ENCODE results near the gene ITGA5. TPM values are rescaled to one million over a fixed set of nuclear protein-coding genes. Genes with fewer than 3 reads are reported as not detected.

The ITGA5 gene
- total and polyA plus RNA-seq, 2 experiments from 2014 or later: 7.3 to 23.7 TPM

- TF ChIP-seq CTCF (conservative IDR thresholded peaks at IDR 0.05; ENCODE audit: low read depth in 2 of 2): no peak
These were observed 46.9 kb upstream of the ITGA5 start (continued) for GRCh38 chr12:54465857-54466523.

- H2AFZ ChIP-seq: no peak overlapping the region
- no peaks in the 10 kb centered on the region for H3K9me2 ChIP-seq (ENCODE audit: insufficient read depth)
- Mint-ChIP-seq H3K27ac (no peak overlapping the region), H3K4me3 (no peak overlapping the region), H3K9me3 (no peaks in the 10 kb centered on the region), H3K27me3 (ENCODE audit: insufficient read depth, low read depth, poor library complexity) (peaks cover 6% of the 10 kb centered on the region), H3K36me3 (ENCODE audit: low read depth) (no peaks in the 10 kb centered on the region), H3K4me1 (no peaks in the 10 kb centered on the region)
- no peak overlapping the region for H3K4me2 ChIP-seq
- H3K36me3 ChIP-seq (ENCODE audit: insufficient read depth): no peaks in the 10 kb centered on the region
- peaks cover 65% of the 10 kb centered on the region for H3K27me3 ChIP-seq (ENCODE audit: insufficient read depth)
- no peaks in the 10 kb centered on the region for H3K4me1 ChIP-seq (ENCODE audit: insufficient read depth)
- no peak overlapping the region for H3K27ac ChIP-seq (ENCODE audit: low read depth)
- no peaks in the 10 kb centered on the region for H3F3A ChIP-seq (replicated peaks; ENCODE audit: low read depth)
- H4K20me1 ChIP-seq (replicated peaks; ENCODE audit: insufficient read depth): no peaks in the 10 kb centered on the region; the same call in 1 of the 2 replicates
- no peak overlapping the region for H3K4me3 ChIP-seq
- ATAC-seq: no peak
- no peaks in the 10 kb centered on the region for H3K79me2 ChIP-seq (replicated peaks; ENCODE audit: insufficient read depth)
- no peak for DNase-seq (ENCODE audit: low spot score)
- no peak for TF ChIP-seq ETS1 (IDR thresholded peaks at IDR 0.05)
- TF ChIP-seq NANOG (IDR thresholded peaks at IDR 0.05; ENCODE audit: borderline replicate concordance): no peak
- TF ChIP-seq STAT1 (IDR thresholded peaks at IDR 0.05; ENCODE audit: unreplicated experiment): no peak
- no peak for TF ChIP-seq EZH2 (IDR thresholded peaks at IDR 0.05; ENCODE audit: low read depth, unreplicated experiment)
- TF ChIP-seq POLR2AphosphoS5 (IDR thresholded peaks at IDR 0.05; ENCODE audit: low read depth): no peak
- no peak for TF ChIP-seq CTCF (conservative IDR thresholded peaks at IDR 0.05; ENCODE audit: low read depth in 2 of 2)
- no peak for TF ChIP-seq ZNF114 (CRISPR knock-in tag; IDR thresholded peaks at IDR 0.05)
- TF ChIP-seq ZNF331 (CRISPR knock-in tag; IDR thresholded peaks at IDR 0.05; ENCODE audit: low read depth): no peak
- no peak for TF ChIP-seq ZNF462 (CRISPR knock-in tag; IDR thresholded peaks at IDR 0.05)
These were observed 44.4 kb upstream of the ITGA5 start for GRCh38 chr12:54463484-54463883.
